ENCODE data around the gene MVB12B. TPM values are rescaled to one million over a fixed set of nuclear protein-coding genes. Genes with fewer than 3 reads are reported as not detected.

Gene MVB12B
- polyA plus RNA-seq, 2 donors = 2.1 to 2.4 TPM

DNA sequence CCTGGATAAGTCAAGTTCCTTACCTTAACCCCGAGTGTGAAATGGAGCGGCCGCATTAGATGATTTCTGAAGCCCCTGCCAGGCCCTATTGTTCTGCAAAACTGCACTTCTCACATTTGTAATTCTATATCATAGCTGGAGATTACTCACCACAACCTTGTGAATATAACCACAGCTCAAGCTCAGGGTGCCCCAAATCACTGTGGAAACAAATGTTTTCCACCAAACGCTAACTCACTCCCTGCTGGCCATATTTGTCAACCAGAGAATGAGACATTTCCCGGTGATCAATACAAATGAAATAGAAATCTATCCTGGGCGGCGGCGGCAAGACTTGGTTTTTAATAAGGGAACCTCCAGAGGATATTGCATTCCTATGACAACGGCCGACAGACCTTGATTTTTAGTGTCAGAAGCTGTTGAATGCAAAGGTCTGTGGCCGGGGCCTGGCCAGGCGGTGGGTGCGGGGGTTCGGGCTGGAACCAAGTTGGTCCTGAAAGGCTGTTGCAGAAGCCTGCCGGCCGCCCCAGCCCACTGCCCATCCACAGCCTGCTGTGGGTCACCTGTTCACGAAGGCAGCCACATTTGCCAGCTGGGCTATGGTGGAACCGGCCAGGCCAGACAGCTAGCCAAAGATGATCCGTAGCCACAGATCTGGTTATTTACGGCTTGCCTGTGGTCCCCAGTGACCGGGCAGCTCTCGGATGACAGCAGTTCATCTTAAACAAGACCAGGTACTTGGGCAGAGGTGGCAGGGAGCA, 193.2 kb downstream of the MVB12B start:
- no peaks in the 10 kb centered on the region for H3K9me3 ChIP-seq (ENCODE audit: control insufficient read depth in 2 of 2, insufficient read depth in 1 of 2, low read depth in 1 of 2, low read length in 1 of 2)
- H3K4me1 ChIP-seq (ENCODE audit: control insufficient read depth in 2 of 2, insufficient read depth in 2 of 2, low read length in 1 of 2) = peaks cover 2% of the 10 kb centered on the region in 2 donors
- no peak overlapping the region for H3K27ac ChIP-seq (ENCODE audit: low read depth in 2 of 2, low read length in 1 of 2)
- no peak overlapping the region for H3K4me3 ChIP-seq (ENCODE audit: low read depth in 1 of 2, low read length in 2 of 2)
- no peaks in the 10 kb centered on the region for H3K36me3 ChIP-seq (ENCODE audit: control insufficient read depth in 2 of 2, insufficient read depth in 2 of 2, low read length in 1 of 2)
- no peaks in the 10 kb centered on the region for H3K27me3 ChIP-seq (ENCODE audit: control insufficient read depth in 1 of 2, insufficient read depth in 2 of 2, low read length in 2 of 2)
- WGBS, 2 donors = 78 to 88% methylated on average over 22 of the region's 22 CpGs

DNA sequence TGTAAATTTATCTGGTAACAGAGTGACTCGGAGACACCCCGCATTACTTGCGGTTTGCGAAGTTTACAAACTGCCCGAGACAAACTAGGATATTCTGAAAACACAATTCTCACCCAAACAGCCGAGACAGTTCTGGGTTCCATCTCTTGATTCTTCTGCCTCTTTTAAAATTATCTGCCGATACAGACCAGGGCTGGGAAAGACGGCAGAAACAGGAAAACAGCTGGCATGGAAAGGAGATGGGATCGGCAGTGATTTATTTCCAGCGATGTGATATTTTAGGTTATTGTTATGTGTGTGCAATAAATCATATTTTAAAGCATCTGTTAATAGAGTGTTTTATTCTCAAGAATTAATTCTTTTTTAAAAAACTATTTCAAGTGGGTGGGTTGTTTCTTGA, 193.8 kb downstream of the MVB12B start:
- Histone ChIP-seq H3K4me3 (ENCODE audit: low read depth in 1 of 2, low read length in 2 of 2) (no peak overlapping the region), H3K36me3 (ENCODE audit: control insufficient read depth in 2 of 2, insufficient read depth in 2 of 2, low read length in 1 of 2) (no peaks in the 10 kb centered on the region), H3K9me3 (ENCODE audit: control insufficient read depth in 2 of 2, insufficient read depth in 1 of 2, low read depth in 1 of 2, low read length in 1 of 2) (no peaks in the 10 kb centered on the region), H3K27me3 (ENCODE audit: control insufficient read depth in 1 of 2, insufficient read depth in 2 of 2, low read length in 2 of 2) (no peaks in the 10 kb centered on the region), H3K27ac (ENCODE audit: low read depth in 2 of 2, low read length in 1 of 2) (no peak overlapping the region), H3K4me1 (ENCODE audit: control insufficient read depth in 2 of 2, insufficient read depth in 2 of 2, low read length in 1 of 2) (peaks cover 2% of the 10 kb centered on the region in 2 donors)
- 82 to 90% methylated on average over 10 of the region's 10 CpGs for WGBS, 2 donors

GRCh38 chr9:126521089-126521488, 194.5 kb downstream of the MVB12B start:
- Histone ChIP-seq H3K4me1 (ENCODE audit: control insufficient read depth in 2 of 2, insufficient read depth in 2 of 2, low read length in 1 of 2) (peaks cover 2% of the 10 kb centered on the region in 2 donors), H3K27me3 (ENCODE audit: control insufficient read depth in 1 of 2, insufficient read depth in 2 of 2, low read length in 2 of 2) (no peaks in the 10 kb centered on the region), H3K36me3 (ENCODE audit: control insufficient read depth in 2 of 2, insufficient read depth in 2 of 2, low read length in 1 of 2) (no peaks in the 10 kb centered on the region), H3K4me3 (ENCODE audit: low read depth in 1 of 2, low read length in 2 of 2) (no peak overlapping the region), H3K9me3 (ENCODE audit: control insufficient read depth in 2 of 2, insufficient read depth in 1 of 2, low read depth in 1 of 2, low read length in 1 of 2) (no peaks in the 10 kb centered on the region), H3K27ac (ENCODE audit: low read depth in 2 of 2, low read length in 1 of 2) (no peak overlapping the region)
- WGBS, 2 donors = 67 to 70% methylated on average over 11 of the region's 11 CpGs

DNA sequence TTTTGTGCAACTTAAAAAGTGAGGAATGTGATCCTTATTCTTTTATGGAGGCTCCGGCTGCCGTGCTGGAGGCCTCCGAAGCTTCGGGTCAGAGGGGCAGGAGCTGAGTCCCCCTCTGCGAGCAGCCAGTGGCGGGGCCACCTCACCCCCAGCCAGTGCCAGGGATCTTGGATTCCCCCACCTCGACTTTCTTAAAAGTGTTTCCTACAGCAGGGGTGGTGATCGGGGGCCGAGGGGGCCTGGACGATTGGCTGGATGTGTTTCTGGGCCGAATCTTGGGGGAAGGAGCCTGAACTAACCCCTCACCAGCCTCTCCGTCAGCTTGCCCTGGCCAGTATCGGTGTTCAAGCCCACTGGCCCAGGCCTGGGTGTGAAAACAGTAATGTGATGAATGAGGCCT, 194.9 kb downstream of the MVB12B start:
- Histone ChIP-seq H3K27me3 (ENCODE audit: control insufficient read depth in 1 of 2, insufficient read depth in 2 of 2, low read length in 2 of 2) (no peaks in the 10 kb centered on the region), H3K36me3 (ENCODE audit: control insufficient read depth in 2 of 2, insufficient read depth in 2 of 2, low read length in 1 of 2) (no peaks in the 10 kb centered on the region), H3K4me3 (ENCODE audit: low read depth in 1 of 2, low read length in 2 of 2) (no peak overlapping the region), H3K27ac (ENCODE audit: low read depth in 2 of 2, low read length in 1 of 2) (no peak overlapping the region), H3K4me1 (ENCODE audit: control insufficient read depth in 2 of 2, insufficient read depth in 2 of 2, low read length in 1 of 2) (peaks cover 2% of the 10 kb centered on the region in 2 donors), H3K9me3 (ENCODE audit: control insufficient read depth in 2 of 2, insufficient read depth in 1 of 2, low read depth in 1 of 2, low read length in 1 of 2) (no peaks in the 10 kb centered on the region)
- whole genome bisulfite sequencing, 2 donors = 67 to 82% methylated on average over 13 of the region's 13 CpGs

- H3K27me3 ChIP-seq (ENCODE audit: control insufficient read depth in 1 of 2, insufficient read depth in 2 of 2, low read length in 2 of 2) = no peaks in the 10 kb centered on the region
- H3K4me3 ChIP-seq (ENCODE audit: low read depth in 1 of 2, low read length in 2 of 2) = no peak overlapping the region
- no peak overlapping the region for H3K27ac ChIP-seq (ENCODE audit: low read depth in 2 of 2, low read length in 1 of 2)
- H3K4me1 ChIP-seq (ENCODE audit: control insufficient read depth in 2 of 2, insufficient read depth in 2 of 2, low read length in 1 of 2) = peaks cover 2% of the 10 kb centered on the region in 2 donors
- 82 to 88% methylated on average over 10 of the region's 10 CpGs for WGBS, 2 donors
- H3K36me3 ChIP-seq (ENCODE audit: control insufficient read depth in 2 of 2, insufficient read depth in 2 of 2, low read length in 1 of 2) = no peaks in the 10 kb centered on the region
- H3K9me3 ChIP-seq (ENCODE audit: control insufficient read depth in 2 of 2, insufficient read depth in 1 of 2, low read depth in 1 of 2, low read length in 1 of 2) = no peaks in the 10 kb centered on the region
Measured at GRCh38 chr9:126521976-126522590, 195.5 kb downstream of the MVB12B start.

GRCh38 chr9:126522612-126523356, 196.2 kb downstream of the MVB12B start:
- Histone ChIP-seq H3K4me3 (ENCODE audit: low read depth in 1 of 2, low read length in 2 of 2) (no peak overlapping the region), H3K27me3 (ENCODE audit: control insufficient read depth in 1 of 2, insufficient read depth in 2 of 2, low read length in 2 of 2) (no peaks in the 10 kb centered on the region), H3K27ac (ENCODE audit: low read depth in 2 of 2, low read length in 1 of 2) (peak overlapping the region in 1 of 2 donors; percentile 21), H3K4me1 (ENCODE audit: control insufficient read depth in 2 of 2, insufficient read depth in 2 of 2, low read length in 1 of 2) (peaks cover 0 to 2% of the 10 kb centered on the region in 2 donors), H3K36me3 (ENCODE audit: control insufficient read depth in 2 of 2, insufficient read depth in 2 of 2, low read length in 1 of 2) (no peaks in the 10 kb centered on the region), H3K9me3 (ENCODE audit: control insufficient read depth in 2 of 2, insufficient read depth in 1 of 2, low read depth in 1 of 2, low read length in 1 of 2) (no peaks in the 10 kb centered on the region)
- 55 to 63% methylated on average over 18 of the region's 18 CpGs for WGBS, 2 donors

- WGBS, 2 donors = 51 to 54% methylated on average over 9 of the region's 9 CpGs
- Histone ChIP-seq H3K4me1 (ENCODE audit: control insufficient read depth in 2 of 2, insufficient read depth in 2 of 2, low read length in 1 of 2) (peaks cover 0 to 2% of the 10 kb centered on the region in 2 donors), H3K27me3 (ENCODE audit: control insufficient read depth in 1 of 2, insufficient read depth in 2 of 2, low read length in 2 of 2) (no peaks in the 10 kb centered on the region), H3K36me3 (ENCODE audit: control insufficient read depth in 2 of 2, insufficient read depth in 2 of 2, low read length in 1 of 2) (no peaks in the 10 kb centered on the region), H3K4me3 (ENCODE audit: low read depth in 1 of 2, low read length in 2 of 2) (no peak overlapping the region), H3K9me3 (ENCODE audit: control insufficient read depth in 2 of 2, insufficient read depth in 1 of 2, low read depth in 1 of 2, low read length in 1 of 2) (no peaks in the 10 kb centered on the region), H3K27ac (ENCODE audit: low read depth in 2 of 2, low read length in 1 of 2) (no peak overlapping the region)
Measured at GRCh38 chr9:126523611-126524111, 197.0 kb downstream of the MVB12B start.

DNA sequence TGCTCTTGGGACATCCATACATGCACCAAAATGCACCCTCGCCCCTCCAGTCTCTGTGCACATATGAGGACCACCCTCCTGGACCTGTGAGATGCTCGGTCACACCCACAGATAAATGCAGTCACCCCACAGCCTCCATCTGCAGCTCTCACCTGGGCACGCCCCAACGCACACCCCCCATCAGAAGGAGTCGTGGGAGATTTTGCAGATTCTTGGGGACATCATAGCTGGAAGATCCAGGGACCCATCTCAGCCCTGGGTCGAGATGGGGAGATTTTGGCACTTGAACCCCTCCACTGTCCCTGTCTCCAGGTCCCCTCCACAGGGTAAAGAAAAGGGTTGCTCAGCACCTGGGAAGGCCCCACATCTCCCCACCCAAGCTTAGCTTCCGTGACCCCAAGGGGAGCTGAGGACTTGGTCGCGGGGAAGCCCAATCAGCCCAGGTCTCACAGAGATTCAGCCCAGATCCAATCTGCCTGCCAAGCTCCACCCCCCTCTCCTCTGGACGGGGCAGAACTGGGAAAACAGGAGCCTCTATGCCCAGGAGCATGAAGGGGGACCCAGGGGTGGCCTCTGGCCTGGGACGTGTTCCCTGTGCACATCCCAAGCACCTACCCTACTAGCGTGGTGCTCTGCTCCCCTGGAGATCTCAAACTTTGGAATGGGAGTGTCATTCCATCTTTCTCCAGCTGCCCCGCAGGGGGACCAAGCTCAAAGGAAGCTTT, 197.9 kb downstream of the MVB12B start:
- Histone ChIP-seq H3K27me3 (ENCODE audit: control insufficient read depth in 1 of 2, insufficient read depth in 2 of 2, low read length in 2 of 2) (no peaks in the 10 kb centered on the region), H3K4me3 (ENCODE audit: low read depth in 1 of 2, low read length in 2 of 2) (no peak overlapping the region), H3K4me1 (ENCODE audit: control insufficient read depth in 2 of 2, insufficient read depth in 2 of 2, low read length in 1 of 2) (peaks cover 0 to 2% of the 10 kb centered on the region in 2 donors), H3K27ac (ENCODE audit: low read depth in 2 of 2, low read length in 1 of 2) (no peak overlapping the region), H3K9me3 (ENCODE audit: control insufficient read depth in 2 of 2, insufficient read depth in 1 of 2, low read depth in 1 of 2, low read length in 1 of 2) (no peaks in the 10 kb centered on the region), H3K36me3 (ENCODE audit: control insufficient read depth in 2 of 2, insufficient read depth in 2 of 2, low read length in 1 of 2) (no peaks in the 10 kb centered on the region)
- 77 to 83% methylated on average over 13 of the region's 13 CpGs for WGBS, 2 donors
